Stimulated activated naive CD4-positive, alpha-beta T cell (primary cell): ENCODE results near the gene TAPT1.
"Not testable (repeated sequence)": the region's sequence is repeated elsewhere in the genome, so short reads cannot be mapped to it uniquely, and the experiment has no call there.

ENCODE experiments used
- DNase-seq, 6 experiments: peaks; one replicate each; lab custom pipeline; 2025; lab: John Stamatoyannopoulos, UW

The TAPT1 gene

GRCh38 chr4:16213121-16213520 is 13.2 kb downstream of the TAPT1 start:
- no peak for DNase-seq

DNA sequence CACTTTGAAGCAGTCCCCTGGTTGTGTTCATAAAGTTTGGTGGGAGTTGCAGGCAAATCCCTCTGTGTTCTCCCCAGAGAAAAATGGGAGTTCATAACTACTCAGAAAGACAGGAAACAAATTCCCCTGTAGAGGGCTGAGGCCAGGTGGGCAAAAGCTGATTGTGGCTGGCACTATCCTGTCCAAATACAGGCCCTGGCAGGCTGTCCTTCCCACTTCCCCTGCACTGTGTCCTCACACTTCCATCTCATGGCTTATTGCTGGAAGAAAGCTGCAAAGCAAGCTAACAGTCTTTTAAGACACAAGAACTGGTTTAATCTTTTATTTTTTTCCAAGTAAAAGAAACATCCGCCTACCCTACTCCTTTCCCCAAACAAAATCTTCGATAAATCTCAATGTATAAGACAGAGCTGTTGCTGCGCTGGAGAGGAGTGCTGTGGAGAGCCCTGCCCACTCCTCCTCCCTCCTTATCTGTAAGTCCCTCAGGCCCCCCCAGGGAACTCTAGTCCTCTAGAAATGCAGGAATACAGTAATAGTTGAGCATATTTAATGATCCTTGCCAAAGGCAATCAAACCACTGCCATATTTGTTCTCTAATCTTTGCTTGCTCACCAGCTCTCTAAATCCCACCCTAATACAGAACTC is 14.0 kb downstream of the TAPT1 start:
- DNase-seq: no peak

DNA sequence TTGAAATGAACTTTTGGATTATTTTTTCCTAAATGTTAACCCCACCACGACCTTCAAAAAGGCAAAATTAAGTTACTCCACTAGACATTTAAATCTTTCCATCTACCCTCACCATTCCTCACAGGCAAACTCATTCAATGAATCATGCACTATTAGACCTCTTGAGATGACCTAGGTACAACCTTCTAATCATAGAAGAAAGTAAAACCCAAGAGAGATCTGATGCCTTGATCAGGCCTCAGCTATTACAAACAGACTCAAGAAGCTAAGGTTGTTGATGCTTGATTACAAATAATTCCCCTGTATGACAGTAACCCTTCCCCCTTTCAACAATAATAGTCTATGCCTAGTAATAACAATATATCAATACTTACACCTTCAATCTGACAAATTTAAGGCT is 18.9 kb downstream of the TAPT1 start:
- no peak for DNase-seq

DNA sequence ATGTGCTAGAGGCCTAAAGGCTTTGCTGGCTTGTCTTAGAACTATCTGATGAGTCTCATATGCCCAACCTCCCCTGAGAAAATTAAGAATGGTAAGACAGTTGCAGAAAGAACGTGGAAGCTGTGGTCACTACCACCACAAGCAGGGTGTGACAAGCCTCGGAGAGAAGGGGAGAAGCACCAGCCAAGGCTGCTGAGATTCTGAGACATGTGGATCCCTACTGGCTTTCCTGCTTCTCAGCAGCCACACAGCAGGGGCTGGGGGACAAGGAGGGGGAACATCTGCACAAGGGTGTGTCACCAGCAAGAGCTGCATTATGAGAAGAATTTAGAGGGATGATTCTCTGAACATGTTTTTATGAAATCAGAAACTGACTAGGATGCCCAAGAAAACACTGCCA is 19.4 kb downstream of the TAPT1 start:
- DNase-seq: no peak

DNA sequence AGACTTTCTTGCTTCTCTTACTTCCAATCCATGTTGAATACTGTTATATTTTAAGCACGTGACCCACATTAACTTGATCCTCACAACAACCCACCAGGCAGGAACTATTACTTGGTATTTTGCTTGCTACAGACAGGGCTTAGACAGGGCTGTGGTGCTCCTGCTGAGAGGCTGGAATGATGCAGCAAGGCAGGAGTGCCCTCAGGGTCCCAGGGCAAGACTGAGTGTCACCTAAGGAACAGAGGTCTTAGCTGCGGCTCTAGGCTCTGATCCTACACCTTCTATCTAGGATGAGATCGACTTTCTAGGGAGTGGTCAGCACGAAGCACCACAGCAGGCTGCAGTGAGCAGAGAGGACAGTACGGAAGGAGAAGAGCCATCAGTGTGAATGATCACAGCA is 20.0 kb downstream of the TAPT1 start:
- no peak for DNase-seq

GRCh38 chr4:16205298-16206164 is 20.7 kb downstream of the TAPT1 start:
- DNase-seq: peak in 3 of 6 experiments; percentile 4 to 42 (median 40)

DNA sequence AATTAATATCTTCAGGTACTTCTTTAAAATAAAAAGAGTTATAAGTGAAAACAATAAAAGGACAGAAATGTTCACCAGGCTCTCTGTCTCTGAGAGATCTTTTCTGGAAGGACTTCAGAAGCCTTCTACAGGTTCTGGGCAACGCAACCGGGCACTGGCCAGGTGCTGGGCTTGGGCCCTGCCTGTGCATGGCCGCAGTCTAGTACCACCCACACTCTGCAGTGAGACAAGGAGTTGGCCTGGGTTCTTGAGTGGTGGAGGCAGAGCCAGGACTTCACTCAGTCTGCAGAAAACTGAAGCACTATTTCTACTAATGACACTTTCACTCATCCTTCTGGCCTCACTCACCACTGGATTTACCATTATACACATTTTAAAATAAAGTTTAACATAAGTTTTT is 21.8 kb downstream of the TAPT1 start:
- no peak for DNase-seq

- DNase-seq: no peak
Measured at GRCh38 chr4:16203083-16203482, 23.2 kb downstream of the TAPT1 start.

DNA sequence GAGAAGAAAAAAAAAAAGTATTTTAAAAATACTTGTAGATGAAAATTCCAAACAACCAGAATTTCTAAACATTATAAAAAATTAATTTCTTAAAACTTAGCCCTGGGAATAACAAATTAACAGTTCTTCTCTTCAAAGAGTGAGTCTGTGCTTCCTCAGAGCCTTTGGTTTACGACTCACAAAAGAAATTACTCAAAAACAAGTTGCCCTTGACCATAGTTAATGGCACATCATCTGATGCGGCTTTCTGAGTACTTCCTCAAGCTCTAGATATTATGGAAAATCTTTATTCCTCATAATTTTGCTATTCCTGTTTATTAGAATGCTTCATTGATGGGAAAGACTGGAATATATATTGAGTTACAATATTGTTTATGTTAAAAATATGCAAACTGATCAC is 23.7 kb downstream of the TAPT1 start:
- DNase-seq: no peak

GRCh38 chr4:16199093-16199492 is 27.2 kb downstream of the TAPT1 start:
- no peak for DNase-seq

DNA sequence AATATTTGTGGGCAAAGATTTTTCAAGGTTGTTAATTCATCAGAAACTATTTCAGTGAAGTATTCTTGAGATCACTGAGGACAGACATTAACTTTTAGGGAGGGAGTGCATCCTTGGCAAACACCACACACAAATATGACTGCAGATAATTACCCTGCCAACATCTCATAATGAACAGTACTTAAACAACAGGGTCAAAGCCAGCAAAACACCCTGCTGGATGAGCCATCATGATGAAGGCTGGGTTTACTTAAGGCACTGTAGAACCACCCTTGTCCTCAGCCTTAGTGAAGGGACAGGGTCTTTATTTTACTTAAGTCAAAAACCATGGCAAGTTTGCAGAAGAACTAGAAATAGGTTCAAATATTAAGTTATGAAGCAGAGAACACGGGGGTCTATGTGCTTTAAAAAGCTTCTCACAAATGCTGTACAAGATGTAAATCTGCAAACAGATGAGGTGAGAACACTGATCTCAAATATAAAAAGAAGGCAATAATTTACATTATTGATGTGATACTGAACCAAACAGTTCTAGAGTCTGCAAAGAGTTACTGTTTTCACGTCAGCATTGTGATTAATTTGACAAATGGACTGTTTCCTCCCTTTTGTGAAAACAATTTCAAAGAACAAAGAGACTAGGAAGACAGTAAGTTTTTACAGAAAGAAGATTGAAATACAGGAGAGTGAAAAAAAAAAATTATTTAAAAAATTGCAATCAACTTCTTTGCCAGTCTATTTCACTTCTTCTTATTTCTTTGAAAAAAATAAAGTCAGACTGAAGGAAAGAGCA is 28.2 kb downstream of the TAPT1 start:
- no peak for DNase-seq

DNA sequence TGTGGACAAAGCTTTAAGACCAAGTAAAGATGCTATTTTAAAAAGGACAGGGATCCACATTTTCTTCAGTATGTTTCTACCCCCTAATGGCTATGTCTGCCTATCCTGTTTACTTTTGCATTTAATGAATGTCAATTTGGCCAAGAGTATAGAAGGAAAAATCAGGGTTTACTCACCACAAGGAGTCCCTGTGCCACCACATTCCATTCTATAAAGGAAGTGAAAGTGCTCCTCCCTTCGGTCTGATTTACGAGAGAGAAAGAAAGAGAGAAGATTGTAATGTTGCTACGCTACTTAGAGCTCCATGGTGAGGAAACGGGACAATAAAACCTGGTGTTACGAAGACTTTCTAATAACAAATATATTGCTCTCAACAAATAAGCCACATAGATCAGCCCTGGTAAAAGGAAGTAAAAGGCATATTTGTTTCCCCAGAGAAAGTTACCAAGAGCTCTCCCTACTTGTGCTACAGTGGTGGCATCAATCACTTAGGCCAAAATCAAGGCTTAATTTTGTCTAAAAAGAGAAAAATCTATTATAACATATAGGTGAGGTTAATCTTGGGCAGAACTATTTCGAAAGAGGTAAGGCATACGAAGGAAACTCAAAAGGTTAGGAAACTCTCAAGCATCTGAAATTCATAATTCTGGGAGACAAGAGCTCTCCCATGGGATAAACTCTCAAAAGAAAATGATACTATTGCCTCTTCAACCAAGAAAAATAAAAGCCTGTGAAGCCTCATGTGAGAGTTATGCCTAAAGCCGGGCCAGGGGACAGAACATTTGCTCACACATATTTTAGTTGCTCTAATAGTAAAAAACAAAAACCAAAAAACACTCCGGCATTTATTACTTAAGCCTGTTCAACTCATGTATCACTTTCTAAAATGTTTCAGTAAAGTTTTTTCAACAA is 29.5 kb downstream of the TAPT1 start:
- peak in 2 of 6 experiments; percentile 2 to 9 for DNase-seq

- no peak for DNase-seq
Measured at GRCh38 chr4:16195209-16195608, 31.1 kb downstream of the TAPT1 start.

GRCh38 chr4:16194798-16195197 is 31.5 kb downstream of the TAPT1 start:
- DNase-seq: not testable (repeated sequence)

DNA sequence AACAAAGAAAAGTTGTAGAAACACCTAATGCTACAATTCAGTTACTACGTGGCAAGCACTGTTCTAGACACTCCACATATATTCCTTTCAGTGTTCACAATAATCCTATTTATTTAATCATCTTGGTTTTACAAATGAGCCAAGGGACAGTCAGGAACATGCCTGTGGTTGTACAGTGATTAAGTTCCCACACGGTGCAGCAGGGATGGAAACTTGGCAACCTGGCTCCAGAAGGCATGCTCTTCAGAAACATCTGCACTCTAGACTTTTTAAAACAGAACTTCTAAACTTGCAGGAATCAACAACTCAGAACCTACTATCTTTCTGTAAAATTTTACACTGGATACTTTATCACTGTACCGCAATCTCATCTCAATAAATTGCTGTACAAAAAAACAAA is 32.1 kb downstream of the TAPT1 start:
- DNase-seq: no peak

- no peak for DNase-seq
Measured at GRCh38 chr4:16192631-16193518, 33.4 kb downstream of the TAPT1 start.

GRCh38 chr4:16192057-16192456 is 34.2 kb downstream of the TAPT1 start:
- DNase-seq: no peak

GRCh38 chr4:16187455-16187854 is 38.8 kb downstream of the TAPT1 start:
- DNase-seq: no peak

DNA sequence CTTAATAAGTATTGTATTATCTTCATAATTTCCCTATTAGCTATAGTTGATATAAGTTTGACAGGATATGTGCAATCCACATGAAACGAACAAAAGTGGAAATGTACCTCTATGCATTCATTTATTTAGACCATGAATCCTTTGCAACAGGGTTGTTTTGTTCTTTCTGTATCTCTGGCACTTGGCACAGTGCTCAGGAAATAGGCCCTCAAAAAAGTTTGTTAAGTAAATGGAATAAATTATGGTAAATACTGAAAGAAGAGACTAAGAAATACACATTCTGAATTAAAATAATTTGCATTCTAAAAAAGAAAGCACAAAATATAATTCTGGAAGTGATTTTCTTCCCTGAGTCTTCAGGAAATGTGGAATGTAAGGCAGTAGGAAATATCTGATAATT is 39.3 kb downstream of the TAPT1 start:
- DNase-seq: no peak

GRCh38 chr4:16183604-16184003 is 42.7 kb downstream of the TAPT1 start:
- DNase-seq: no peak

DNA sequence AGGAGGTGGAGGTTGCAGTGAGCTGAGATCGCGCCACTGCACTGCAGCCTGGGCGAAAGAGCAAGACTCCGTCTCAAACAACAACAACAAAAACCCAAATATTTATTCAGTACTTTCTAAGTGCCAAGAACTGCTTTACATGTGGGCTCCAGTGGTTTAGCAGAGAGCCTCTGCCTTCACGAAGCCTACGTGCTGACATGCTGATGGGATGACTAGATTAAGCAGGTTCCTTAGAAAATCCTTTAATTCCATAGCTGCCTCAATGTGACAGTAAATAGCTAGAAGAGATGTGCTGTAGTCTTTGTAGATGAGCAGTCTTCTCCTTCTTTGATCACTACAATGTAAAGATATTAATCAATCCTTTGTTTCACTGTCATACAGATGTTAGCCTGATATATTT is 49.6 kb downstream of the TAPT1 start:
- no peak for DNase-seq
